Measurements from ENCODE around the gene COLEC12.

GRCh38 chr18:463827-464541 lies 36.5 kb downstream of the COLEC12 start:
- TF ChIP-seq NFIC (IDR thresholded peaks at IDR 0.05) = no peak
- TF ChIP-seq TAF1 (IDR thresholded peaks at IDR 0.05; ENCODE audit: low read depth) = no peak
- TF ChIP-seq REST (IDR thresholded peaks at IDR 0.05; ENCODE audit: low read depth) = no peak
- no peak for TF ChIP-seq YY1 (IDR thresholded peaks at IDR 0.05; ENCODE audit: low read depth)
- TF ChIP-seq MAX (IDR thresholded peaks at IDR 0.05) = no peak
